ENCODE results near the gene IL1R2. TPM values are rescaled to one million over a fixed set of nuclear protein-coding genes. Genes with fewer than 3 reads are reported as not detected.

Gene IL1R2
- total RNA-seq, 1 experiment from 2014 or later = 10.1 TPM

GRCh38 chr2:102041351-102041750 lies 49.6 kb downstream of the IL1R2 start:
- intact Hi-C loops (cut with micrococcal nuclease; ENCODE audit: unreplicated experiment) = no loop called here
- no peak overlapping the region for H3K4me3 Mint-ChIP-seq (ENCODE audit: unreplicated experiment)
- no peak overlapping the region for H3K27ac Mint-ChIP-seq (ENCODE audit: unreplicated experiment)
- no peak for TF ChIP-seq CTCF (IDR thresholded peaks at IDR 0.05; ENCODE audit: insufficient read depth in 1 of 2, low read depth in 1 of 2, low read length in 1 of 2, severe bottlenecking in 1 of 2, unreplicated experiment in 1 of 2)
- Histone ChIP-seq H3K9me3 (no peaks in the 10 kb centered on the region), H3K4me1 (peaks cover 3% of the 10 kb centered on the region; the same call in 1 of the 2 replicates), H3K36me3 (ENCODE audit: control insufficient read depth, insufficient read depth, low read length) (no peaks in the 10 kb centered on the region), H3K27me3 (replicated peaks; ENCODE audit: control insufficient read depth, insufficient read depth, low read length) (no peaks in the 10 kb centered on the region), H3K4me3 (ENCODE audit: low read depth, low read length) (no peak overlapping the region)
- POLR2A ChIA-PET = no interaction called here
- no peak for DNase-seq
- H3K27me3 Mint-ChIP-seq (ENCODE audit: insufficient read depth, unreplicated experiment) = no peaks in the 10 kb centered on the region
- H3K9me3 Mint-ChIP-seq (ENCODE audit: unreplicated experiment) = peaks cover 10% of the 10 kb centered on the region
- H3K4me1 Mint-ChIP-seq (ENCODE audit: low read depth, unreplicated experiment) = peaks cover 7% of the 10 kb centered on the region
- no TSS peak for BruUV-seq (replicated peaks)
- CTCF ChIA-PET = no interaction called here
- no peaks in the 10 kb centered on the region for H3K36me3 Mint-ChIP-seq (ENCODE audit: insufficient read depth, unreplicated experiment)

GRCh38 chr2:102042196-102043081 lies 50.7 kb downstream of the IL1R2 start:
- peaks cover 7% of the 10 kb centered on the region for H3K4me1 Mint-ChIP-seq (ENCODE audit: low read depth, unreplicated experiment)
- peaks cover 10% of the 10 kb centered on the region for H3K9me3 Mint-ChIP-seq (ENCODE audit: unreplicated experiment)
- H3K9me3 ChIP-seq = no peaks in the 10 kb centered on the region
- no peak for TF ChIP-seq CTCF (IDR thresholded peaks at IDR 0.05; ENCODE audit: insufficient read depth in 1 of 2, low read depth in 1 of 2, low read length in 1 of 2, severe bottlenecking in 1 of 2, unreplicated experiment in 1 of 2)
- intact Hi-C loops (cut with micrococcal nuclease; ENCODE audit: unreplicated experiment) = no loop called here
- no peaks in the 10 kb centered on the region for H3K36me3 Mint-ChIP-seq (ENCODE audit: insufficient read depth, unreplicated experiment)
- H3K36me3 ChIP-seq (ENCODE audit: control insufficient read depth, insufficient read depth, low read length) = no peaks in the 10 kb centered on the region
- H3K4me3 Mint-ChIP-seq (ENCODE audit: unreplicated experiment) = no peak overlapping the region
- ChIA-PET POLR2A (no interaction called here), CTCF (no interaction called here)
- H3K27me3 ChIP-seq (replicated peaks; ENCODE audit: control insufficient read depth, insufficient read depth, low read length) = no peaks in the 10 kb centered on the region
- peaks cover 3% of the 10 kb centered on the region; the same call in 1 of the 2 replicates for H3K4me1 ChIP-seq
- no peaks in the 10 kb centered on the region for H3K27me3 Mint-ChIP-seq (ENCODE audit: insufficient read depth, unreplicated experiment)
- no peak for DNase-seq
- H3K4me3 ChIP-seq (ENCODE audit: low read depth, low read length) = no peak overlapping the region
- no peak overlapping the region for H3K27ac Mint-ChIP-seq (ENCODE audit: unreplicated experiment)
- no TSS peak for BruUV-seq (replicated peaks)

GRCh38 chr2:102043560-102043959 lies 51.8 kb downstream of the IL1R2 start:
- no peak for DNase-seq
- Histone ChIP-seq H3K36me3 (ENCODE audit: control insufficient read depth, insufficient read depth, low read length) (no peaks in the 10 kb centered on the region), H3K9me3 (no peaks in the 10 kb centered on the region), H3K4me3 (ENCODE audit: low read depth, low read length) (no peak overlapping the region), H3K4me1 (peaks cover 3% of the 10 kb centered on the region; the same call in 1 of the 2 replicates), H3K27me3 (replicated peaks; ENCODE audit: control insufficient read depth, insufficient read depth, low read length) (no peaks in the 10 kb centered on the region)
- Mint-ChIP-seq H3K4me3 (ENCODE audit: unreplicated experiment) (no peak overlapping the region), H3K36me3 (ENCODE audit: insufficient read depth, unreplicated experiment) (no peaks in the 10 kb centered on the region), H3K27me3 (ENCODE audit: insufficient read depth, unreplicated experiment) (no peaks in the 10 kb centered on the region), H3K4me1 (ENCODE audit: low read depth, unreplicated experiment) (peaks cover 7% of the 10 kb centered on the region), H3K9me3 (ENCODE audit: unreplicated experiment) (peaks cover 10% of the 10 kb centered on the region), H3K27ac (ENCODE audit: unreplicated experiment) (no peak overlapping the region)
- intact Hi-C loops (cut with micrococcal nuclease; ENCODE audit: unreplicated experiment) = no loop called here
- ChIA-PET CTCF (no interaction called here), POLR2A (no interaction called here)
- no TSS peak for BruUV-seq (replicated peaks)
- no peak for TF ChIP-seq CTCF (IDR thresholded peaks at IDR 0.05; ENCODE audit: insufficient read depth in 1 of 2, low read depth in 1 of 2, low read length in 1 of 2, severe bottlenecking in 1 of 2, unreplicated experiment in 1 of 2)
